NB4 (cell line): Measurements from ENCODE around the gene HACD3.

Experiments
- POLR2A ChIP-seq: IDR thresholded peaks from 2 replicates; pipeline ENCODE4 v1.6.1; 2011; ENCODE audit warnings: mild to moderate bottlenecking; ENCODE audit not compliant: insufficient read length; ENCODE audit errors: extremely low read depth
- TF ChIP-seq, protein P1 (sequence below): IDR thresholded peaks from one replicate; pipeline ENCODE4 v1.5.1; 2012; ENCODE audit warnings: low read depth, low read length

DNA sequence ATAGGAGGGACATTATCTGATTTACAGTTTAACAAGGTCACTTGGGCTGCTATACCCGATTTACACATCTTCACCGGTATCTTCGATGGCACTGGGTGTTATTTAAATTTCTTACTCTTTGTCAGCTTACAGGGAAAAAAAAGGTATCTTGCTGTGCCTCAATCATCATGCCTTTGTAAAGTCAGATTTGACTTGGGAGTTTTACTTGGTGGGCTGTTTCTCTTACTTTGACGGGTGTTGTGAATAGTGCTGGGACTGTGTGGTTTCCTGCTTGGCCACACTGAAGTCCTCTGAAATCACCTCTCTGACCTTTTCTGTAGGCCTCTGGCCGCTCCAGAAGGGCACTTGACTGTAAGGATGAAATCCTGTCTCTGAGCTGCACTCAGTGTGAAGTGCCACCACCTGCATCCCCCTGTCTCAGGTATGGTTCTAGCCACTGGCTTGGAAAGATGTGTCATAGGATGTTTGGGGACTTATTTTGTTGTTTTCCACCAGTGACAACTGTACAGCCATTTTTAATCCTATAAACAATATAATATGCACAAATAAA is 88.4 kb downstream of the HACD3 start:
- TF ChIP-seq, protein P1, sequence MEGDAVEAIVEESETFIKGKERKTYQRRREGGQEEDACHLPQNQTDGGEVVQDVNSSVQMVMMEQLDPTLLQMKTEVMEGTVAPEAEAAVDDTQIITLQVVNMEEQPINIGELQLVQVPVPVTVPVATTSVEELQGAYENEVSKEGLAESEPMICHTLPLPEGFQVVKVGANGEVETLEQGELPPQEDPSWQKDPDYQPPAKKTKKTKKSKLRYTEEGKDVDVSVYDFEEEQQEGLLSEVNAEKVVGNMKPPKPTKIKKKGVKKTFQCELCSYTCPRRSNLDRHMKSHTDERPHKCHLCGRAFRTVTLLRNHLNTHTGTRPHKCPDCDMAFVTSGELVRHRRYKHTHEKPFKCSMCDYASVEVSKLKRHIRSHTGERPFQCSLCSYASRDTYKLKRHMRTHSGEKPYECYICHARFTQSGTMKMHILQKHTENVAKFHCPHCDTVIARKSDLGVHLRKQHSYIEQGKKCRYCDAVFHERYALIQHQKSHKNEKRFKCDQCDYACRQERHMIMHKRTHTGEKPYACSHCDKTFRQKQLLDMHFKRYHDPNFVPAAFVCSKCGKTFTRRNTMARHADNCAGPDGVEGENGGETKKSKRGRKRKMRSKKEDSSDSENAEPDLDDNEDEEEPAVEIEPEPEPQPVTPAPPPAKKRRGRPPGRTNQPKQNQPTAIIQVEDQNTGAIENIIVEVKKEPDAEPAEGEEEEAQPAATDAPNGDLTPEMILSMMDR = no peak
- no peak for TF ChIP-seq POLR2A
